Loucy (cell line): ENCODE results near the gene RPS6KB2.

Experiments used
- H2AFZ ChIP-seq: fragments of 200-600 bp; sonication (generic); 2 replicates; pipeline ENCODE4 v1.6.0; 2016; ENCODE audit warnings: antibody characterized with exemption, mild to moderate bottlenecking, low read length, moderate library complexity
- H3F3A ChIP-seq: fragments of 200-600 bp; 2 replicates; pipeline ENCODE4 v1.6.0; 2016; ENCODE audit warnings: antibody characterized with exemption, low read depth, mild to moderate bottlenecking
- H3K27me3 ChIP-seq: fragments of 200-600 bp; sonication (generic); 2 replicates; pipeline ENCODE4 v1.6.1; 2014; ENCODE audit warnings: low read length, mild to moderate bottlenecking; ENCODE audit not compliant: insufficient read depth, poor library complexity, severe bottlenecking
- H3K36me3 ChIP-seq: fragments of 200-600 bp; sonication (generic); 2 replicates; pipeline ENCODE4 v1.6.1; 2016; ENCODE audit warnings: low read length; ENCODE audit not compliant: insufficient read depth
- H3K4me1 ChIP-seq: fragments of 200-600 bp; sonication (generic); 2 replicates; pipeline ENCODE4 v1.5.1; 2014; ENCODE audit warnings: low read length, mild to moderate bottlenecking; ENCODE audit not compliant: insufficient read depth, poor library complexity, severe bottlenecking
- H3K4me2 ChIP-seq: fragments of 200-600 bp; sonication (generic); 2 replicates; pipeline ENCODE4 v1.6.0; 2014; ENCODE audit warnings: antibody characterized with exemption, low read length, low read depth, mild to moderate bottlenecking; ENCODE audit not compliant: poor library complexity, severe bottlenecking
- H3K4me3 ChIP-seq: fragments of 200-600 bp; sonication (generic); 2 replicates; pipeline ENCODE4 v1.5.1; 2014; ENCODE audit warnings: low read length, mild to moderate bottlenecking, mixed read lengths; ENCODE audit not compliant: poor library complexity, severe bottlenecking
- H3K79me2 ChIP-seq: fragments of 200-600 bp; sonication (generic); 2 replicates; pipeline ENCODE4 v1.6.1; 2014; ENCODE audit warnings: low read length; ENCODE audit not compliant: insufficient read depth
- H3K9ac ChIP-seq: fragments of 200-600 bp; sonication (generic); 2 replicates; pipeline ENCODE4 v1.6.0; 2014; ENCODE audit warnings: mild to moderate bottlenecking, low read depth, low read length, moderate library complexity; ENCODE audit not compliant: poor library complexity, severe bottlenecking
- H3K9me2 ChIP-seq: fragments of 200-600 bp; sonication (generic); replicated peaks from 2 replicates; pipeline ENCODE4 v1.6.1; 2016; ENCODE audit warnings: low read depth, low read length, mixed read lengths
- H3K9me3 ChIP-seq: fragments of 200-600 bp; sonication (generic); 2 replicates; pipeline ENCODE4 v1.6.1; 2014; ENCODE audit warnings: mild to moderate bottlenecking, antibody characterized with exemption, low read length, low read depth; ENCODE audit not compliant: insufficient read depth
- H4K20me1 ChIP-seq: fragments of 200-600 bp; sonication (generic); 2 replicates; pipeline ENCODE4 v1.6.0; 2014; ENCODE audit warnings: antibody characterized with exemption, low read length, mild to moderate bottlenecking; ENCODE audit not compliant: insufficient read depth, poor library complexity, severe bottlenecking
- EZH2phosphoT487 ChIP-seq: fragments of 200-600 bp; IDR thresholded peaks from 2 replicates; pipeline ENCODE4 v1.6.1; 2018; ENCODE audit warnings: antibody characterized with exemption, mild to moderate bottlenecking, moderate library complexity, borderline replicate concordance

RPS6KB2 gene

GRCh38 chr11:67484847-67485311 is 56.6 kb downstream of the RPS6KB2 start:
- Histone ChIP-seq H3K4me1 (peaks cover 30% of the 10 kb centered on the region), H4K20me1 (peaks cover 14% of the 10 kb centered on the region), H3K9me2 (no peaks in the 10 kb centered on the region), H3F3A (no peaks in the 10 kb centered on the region), H3K4me3 (peak overlapping the region; percentile 82), H3K36me3 (peaks cover 14% of the 10 kb centered on the region; the same call in 1 of the 2 replicates), H3K9me3 (no peaks in the 10 kb centered on the region), H3K27me3 (no peaks in the 10 kb centered on the region), H3K9ac (peak overlapping the region; percentile 94), H3K4me2 (peak overlapping the region; percentile 96), H2AFZ (no peak overlapping the region), H3K79me2 (peaks cover 42% of the 10 kb centered on the region)
- no peak for TF ChIP-seq EZH2phosphoT487
